Loucy (cell line): Measurements from ENCODE around the gene NRCAM.

Source experiments
- H2AFZ ChIP-seq: fragments of 200-600 bp; sonication (generic); 2 replicates; pipeline ENCODE4 v1.6.0; 2016; ENCODE audit warnings: antibody characterized with exemption, mild to moderate bottlenecking, low read length, moderate library complexity
- H3F3A ChIP-seq: fragments of 200-600 bp; 2 replicates; pipeline ENCODE4 v1.6.0; 2016; ENCODE audit warnings: antibody characterized with exemption, low read depth, mild to moderate bottlenecking
- H3K27me3 ChIP-seq: fragments of 200-600 bp; sonication (generic); 2 replicates; pipeline ENCODE4 v1.6.1; 2014; ENCODE audit warnings: low read length, mild to moderate bottlenecking; ENCODE audit not compliant: insufficient read depth, poor library complexity, severe bottlenecking
- H3K36me3 ChIP-seq: fragments of 200-600 bp; sonication (generic); 2 replicates; pipeline ENCODE4 v1.6.1; 2016; ENCODE audit warnings: low read length; ENCODE audit not compliant: insufficient read depth
- H3K4me1 ChIP-seq: fragments of 200-600 bp; sonication (generic); 2 replicates; pipeline ENCODE4 v1.5.1; 2014; ENCODE audit warnings: low read length, mild to moderate bottlenecking; ENCODE audit not compliant: insufficient read depth, poor library complexity, severe bottlenecking
- H3K4me2 ChIP-seq: fragments of 200-600 bp; sonication (generic); 2 replicates; pipeline ENCODE4 v1.6.0; 2014; ENCODE audit warnings: antibody characterized with exemption, low read length, low read depth, mild to moderate bottlenecking; ENCODE audit not compliant: poor library complexity, severe bottlenecking
- H3K4me3 ChIP-seq: fragments of 200-600 bp; sonication (generic); 2 replicates; pipeline ENCODE4 v1.5.1; 2014; ENCODE audit warnings: low read length, mild to moderate bottlenecking, mixed read lengths; ENCODE audit not compliant: poor library complexity, severe bottlenecking
- H3K79me2 ChIP-seq: fragments of 200-600 bp; sonication (generic); 2 replicates; pipeline ENCODE4 v1.6.1; 2014; ENCODE audit warnings: low read length; ENCODE audit not compliant: insufficient read depth
- H3K9ac ChIP-seq: fragments of 200-600 bp; sonication (generic); 2 replicates; pipeline ENCODE4 v1.6.0; 2014; ENCODE audit warnings: mild to moderate bottlenecking, low read depth, low read length, moderate library complexity; ENCODE audit not compliant: poor library complexity, severe bottlenecking
- H3K9me2 ChIP-seq: fragments of 200-600 bp; sonication (generic); replicated peaks from 2 replicates; pipeline ENCODE4 v1.6.1; 2016; ENCODE audit warnings: low read depth, low read length, mixed read lengths
- H3K9me3 ChIP-seq: fragments of 200-600 bp; sonication (generic); 2 replicates; pipeline ENCODE4 v1.6.1; 2014; ENCODE audit warnings: mild to moderate bottlenecking, antibody characterized with exemption, low read length, low read depth; ENCODE audit not compliant: insufficient read depth
- H4K20me1 ChIP-seq: fragments of 200-600 bp; sonication (generic); 2 replicates; pipeline ENCODE4 v1.6.0; 2014; ENCODE audit warnings: antibody characterized with exemption, low read length, mild to moderate bottlenecking; ENCODE audit not compliant: insufficient read depth, poor library complexity, severe bottlenecking
- EZH2phosphoT487 ChIP-seq: fragments of 200-600 bp; IDR thresholded peaks from 2 replicates; pipeline ENCODE4 v1.6.1; 2018; ENCODE audit warnings: antibody characterized with exemption, mild to moderate bottlenecking, moderate library complexity, borderline replicate concordance
- TF ChIP-seq, protein P1 (sequence below): fragments of 200-600 bp; sonication (generic); conservative IDR thresholded peaks from 2 replicates; pipeline ENCODE4 v1.5.1; 2014; ENCODE audit warnings: mild to moderate bottlenecking, antibody characterized with exemption, low read length

NRCAM gene

DNA sequence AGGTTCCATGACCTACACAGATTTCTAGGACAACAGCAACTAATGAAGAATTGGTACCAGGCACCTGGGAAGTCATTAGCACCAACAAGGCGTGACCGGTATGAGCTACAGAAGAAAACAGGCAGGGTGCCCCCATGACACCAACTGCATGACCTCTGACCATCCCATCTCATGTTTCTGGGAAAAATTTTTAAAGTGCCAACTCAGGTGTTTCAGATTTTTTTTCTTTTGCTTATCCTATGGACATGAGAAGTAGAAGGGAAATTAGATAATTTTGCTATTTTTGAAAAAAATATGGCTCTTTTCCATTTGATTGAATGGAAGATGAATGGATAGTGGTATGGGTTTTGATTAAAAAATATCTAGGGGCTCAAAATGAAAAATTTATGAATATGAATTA is 154.8 kb downstream of the NRCAM start:
- Histone ChIP-seq H3K27me3 (no peaks in the 10 kb centered on the region), H3K9ac (no peak overlapping the region), H3K79me2 (no peaks in the 10 kb centered on the region), H3K4me1 (no peaks in the 10 kb centered on the region), H2AFZ (no peak overlapping the region), H3K9me3 (no peaks in the 10 kb centered on the region), H3K4me3 (no peak overlapping the region), H4K20me1 (no peaks in the 10 kb centered on the region), H3F3A (no peaks in the 10 kb centered on the region), H3K9me2 (no peaks in the 10 kb centered on the region), H3K36me3 (no peaks in the 10 kb centered on the region), H3K4me2 (no peak overlapping the region)
- no peak for TF ChIP-seq EZH2phosphoT487
- TF ChIP-seq, protein P1, sequence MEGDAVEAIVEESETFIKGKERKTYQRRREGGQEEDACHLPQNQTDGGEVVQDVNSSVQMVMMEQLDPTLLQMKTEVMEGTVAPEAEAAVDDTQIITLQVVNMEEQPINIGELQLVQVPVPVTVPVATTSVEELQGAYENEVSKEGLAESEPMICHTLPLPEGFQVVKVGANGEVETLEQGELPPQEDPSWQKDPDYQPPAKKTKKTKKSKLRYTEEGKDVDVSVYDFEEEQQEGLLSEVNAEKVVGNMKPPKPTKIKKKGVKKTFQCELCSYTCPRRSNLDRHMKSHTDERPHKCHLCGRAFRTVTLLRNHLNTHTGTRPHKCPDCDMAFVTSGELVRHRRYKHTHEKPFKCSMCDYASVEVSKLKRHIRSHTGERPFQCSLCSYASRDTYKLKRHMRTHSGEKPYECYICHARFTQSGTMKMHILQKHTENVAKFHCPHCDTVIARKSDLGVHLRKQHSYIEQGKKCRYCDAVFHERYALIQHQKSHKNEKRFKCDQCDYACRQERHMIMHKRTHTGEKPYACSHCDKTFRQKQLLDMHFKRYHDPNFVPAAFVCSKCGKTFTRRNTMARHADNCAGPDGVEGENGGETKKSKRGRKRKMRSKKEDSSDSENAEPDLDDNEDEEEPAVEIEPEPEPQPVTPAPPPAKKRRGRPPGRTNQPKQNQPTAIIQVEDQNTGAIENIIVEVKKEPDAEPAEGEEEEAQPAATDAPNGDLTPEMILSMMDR: no peak

DNA sequence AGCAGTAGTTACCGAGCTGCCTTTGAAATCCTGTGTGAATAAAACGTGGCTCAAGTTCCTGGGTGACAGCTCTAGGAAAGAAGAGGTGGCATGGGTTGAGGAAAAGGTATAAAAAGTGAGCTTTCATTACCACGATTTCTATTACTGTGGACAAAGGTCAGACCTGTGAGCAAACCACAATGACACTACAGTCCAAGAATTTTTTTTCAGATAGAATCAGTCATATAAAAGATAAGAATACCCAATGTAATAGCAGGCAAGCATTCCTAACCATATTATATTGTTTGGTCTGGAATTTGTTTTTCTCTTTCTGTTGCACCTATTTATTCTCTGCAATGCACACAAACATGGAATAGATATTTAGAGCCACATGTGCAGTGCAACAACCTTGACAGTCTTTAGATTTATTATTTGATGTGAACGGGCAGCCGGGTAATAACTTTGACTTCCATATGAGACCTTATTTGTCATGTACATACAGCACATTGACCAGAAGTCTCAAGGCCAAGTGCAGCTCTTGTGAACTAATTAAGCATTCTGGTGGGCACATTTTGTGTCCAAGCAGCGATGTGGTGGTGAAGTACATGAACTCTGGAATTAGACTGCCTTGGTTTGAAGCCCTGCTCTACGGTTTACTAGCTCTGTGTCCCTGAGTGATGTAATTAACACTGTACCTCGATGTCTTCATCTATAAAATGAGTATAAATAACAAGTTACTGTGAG is 156.8 kb downstream of the NRCAM start:
- Histone ChIP-seq H3K27me3 (no peaks in the 10 kb centered on the region), H3K9me2 (no peaks in the 10 kb centered on the region), H3K36me3 (no peaks in the 10 kb centered on the region), H3K9ac (no peak overlapping the region), H4K20me1 (no peaks in the 10 kb centered on the region), H3K4me2 (no peak overlapping the region), H3K4me1 (no peaks in the 10 kb centered on the region), H3K79me2 (no peaks in the 10 kb centered on the region), H3K4me3 (no peak overlapping the region), H3K9me3 (no peaks in the 10 kb centered on the region), H3F3A (no peaks in the 10 kb centered on the region), H2AFZ (no peak overlapping the region)
- no peak for TF ChIP-seq EZH2phosphoT487
- TF ChIP-seq, protein P1: no peak

- TF ChIP-seq EZH2phosphoT487: no peak
- TF ChIP-seq, protein P1: no peak
- Histone ChIP-seq H3K9ac (no peak overlapping the region), H3K27me3 (no peaks in the 10 kb centered on the region), H3K4me2 (no peak overlapping the region), H3K9me2 (no peaks in the 10 kb centered on the region), H4K20me1 (no peaks in the 10 kb centered on the region), H2AFZ (no peak overlapping the region), H3K79me2 (no peaks in the 10 kb centered on the region), H3K36me3 (no peaks in the 10 kb centered on the region), H3K4me3 (no peak overlapping the region), H3K4me1 (no peaks in the 10 kb centered on the region), H3F3A (no peaks in the 10 kb centered on the region), H3K9me3 (no peaks in the 10 kb centered on the region)
Measured at GRCh38 chr7:108296911-108297310, 159.3 kb downstream of the NRCAM start.
